Glomerular endothelial cell (primary cell): ENCODE measurements around the gene AHCYL2. TPM values are rescaled to one million over a fixed set of nuclear protein-coding genes. Genes with fewer than 3 reads are reported as not detected.
A peak's percentile ranks its signal among the peaks of the same experiment; 100 is the strongest.

Experiments
- DNase-seq: peaks from one replicate; pipeline ENCODE4 v3.0.0-alpha.2; 2011; ENCODE audit warnings: low read depth, low spot score; ENCODE audit errors: extremely low read depth
- total RNA-seq: library from RNA; depleted of rRNA; stranded (reverse); fragments of >200 nt; gene quantifications from 2 replicates; pipeline ENCODE4 v1.2.3, GENCODE V29; 2015

AHCYL2 gene
- total RNA-seq, 1 donor from 2014 or later: 12.1 TPM

- DNase-seq: peak; percentile 22
Measured at GRCh38 chr7:129376778-129377700, 152.2 kb downstream of the AHCYL2 start.

- no peak for DNase-seq
Measured at GRCh38 chr7:129381710-129382484, 157.1 kb downstream of the AHCYL2 start.

- DNase-seq: no peak
Measured at GRCh38 chr7:129383542-129384132, 158.8 kb downstream of the AHCYL2 start.

- no peak for DNase-seq
Measured at GRCh38 chr7:129385116-129385515, 160.3 kb downstream of the AHCYL2 start.

- no peak for DNase-seq
Measured at GRCh38 chr7:129385598-129385997, 160.8 kb downstream of the AHCYL2 start.

GRCh38 chr7:129386506-129386905 is 161.7 kb downstream of the AHCYL2 start:
- no peak for DNase-seq

GRCh38 chr7:129387537-129387936 is 162.7 kb downstream of the AHCYL2 start:
- no peak for DNase-seq

- no peak for DNase-seq
Measured at GRCh38 chr7:129388333-129389098, 163.7 kb downstream of the AHCYL2 start.

GRCh38 chr7:129389829-129390228 is 165.0 kb downstream of the AHCYL2 start:
- no peak for DNase-seq

GRCh38 chr7:129390314-129390713 is 165.5 kb downstream of the AHCYL2 start:
- DNase-seq: no peak

- no peak for DNase-seq
Measured at GRCh38 chr7:129391546-129392171, 166.8 kb downstream of the AHCYL2 start.

- no peak for DNase-seq
Measured at GRCh38 chr7:129393255-129393654, 168.4 kb downstream of the AHCYL2 start.

GRCh38 chr7:129394101-129394500 is 169.3 kb downstream of the AHCYL2 start:
- no peak for DNase-seq

- no peak for DNase-seq
Measured at GRCh38 chr7:129394982-129395914, 170.4 kb downstream of the AHCYL2 start.

- no peak for DNase-seq
Measured at GRCh38 chr7:129401228-129401966, 176.6 kb downstream of the AHCYL2 start.

- DNase-seq: no peak
Measured at GRCh38 chr7:129401967-129402860, 177.4 kb downstream of the AHCYL2 start.

GRCh38 chr7:129405527-129405926 is 180.7 kb downstream of the AHCYL2 start:
- no peak for DNase-seq
